HepG2 (cell line): ENCODE measurements around the gene CLDN10. TPM values are rescaled to one million over a fixed set of nuclear protein-coding genes. Genes with fewer than 3 reads are reported as not detected.

Experiments
- ATAC-seq: fragments of 200-7000 bp; cut with Tn5 transposase; 3 replicates; pipeline ENCODE4 v1.9.1; 2020; ENCODE audit warnings: mild to moderate bottlenecking, moderate library complexity
- BruUV-seq: library from RNA; stranded (reverse); fragments of 400-500 nt; replicated peaks from 2 replicates; lab custom pipeline; 2021; lab: Mats Ljungman, UMichigan
- CTCF ChIA-PET: fragments of 300-600 bp; formaldehyde crosslinking; extraction: SDS; loops from one replicate; lab custom pipeline; 2021; ENCODE audit warnings: low total read pairs, inconsistent platforms, low intra/inter-chr PET ratio; lab: Yijun Ruan, JAX
- POLR2A ChIA-PET: fragments of 350-600 bp; sonication (Branson Sonifier 250); formaldehyde crosslinking; loops from one replicate; lab custom pipeline; 2020; ENCODE audit warnings: antibody characterized with exemption, inconsistent platforms; lab: Yijun Ruan, JAX
- DNase-seq: peaks from one replicate; pipeline ENCODE4 v3.0.0-alpha.2; 2015; ENCODE audit warnings: low spot score
- FAIRE-seq: peaks from 3 replicates; lab custom pipeline; 2011; peaks lifted over from hg19 to GRCh38; lab: Jason Lieb, UNC
- H2AFZ ChIP-seq: one replicate; pipeline ENCODE4 v1.6.1; 2011; ENCODE audit warnings: low read length, inconsistent platforms
- H3K27ac ChIP-seq: fragments of 300-600 bp; 3 replicates; pipeline ENCODE4 v1.8.0; 2011; ENCODE audit warnings: mixed run types, mild to moderate bottlenecking, mixed read lengths, low read length, inconsistent platforms; ENCODE audit not compliant: insufficient read depth; ENCODE audit errors: extremely low read length
- H3K27me3 ChIP-seq, 2 experiments: fragments of 200-600 bp in 1 of 2; 2 replicates in 1 of 2; 3 replicates in 1 of 2; pipeline versions ENCODE4 v1.6.0 to v1.8.0; 2011; ENCODE audit warnings: low read length in 2 of 2, mild to moderate bottlenecking in 2 of 2, moderate library complexity in 2 of 2, inconsistent platforms in 1 of 2; ENCODE audit not compliant: insufficient read depth in 2 of 2, control insufficient read depth in 1 of 2
- H3K36me3 ChIP-seq, 2 experiments: fragments of 200-600 bp in 1 of 2; replicated peaks in 1 of 2; 2 replicates in 1 of 2; 3 replicates in 1 of 2; pipeline versions ENCODE4 v1.5.1 to v1.8.0; 2011; ENCODE audit warnings: low read length in 2 of 2, inconsistent platforms in 1 of 2; ENCODE audit not compliant: insufficient read depth in 2 of 2, control insufficient read depth in 1 of 2
- H3K4me1 ChIP-seq: 2 replicates; pipeline ENCODE4 v1.5.1; 2012; ENCODE audit warnings: low read length, inconsistent platforms; ENCODE audit not compliant: insufficient read depth
- H3K4me2 ChIP-seq: 2 replicates; pipeline ENCODE4 v1.6.0; 2011; ENCODE audit warnings: low read depth, low read length, inconsistent platforms
- H3K4me3 ChIP-seq, 3 experiments: fragments of 200-600 bp in 1 of 3; sonication (generic), shearing (Covaris generic) in 1 of 3; replicated peaks in 1 of 3; 2 replicates each; pipeline ENCODE4 v1.5.1; 2011 to 2016; ENCODE audit warnings: low read length in 3 of 3, inconsistent platforms in 2 of 3, low read depth in 2 of 3, mild to moderate bottlenecking in 2 of 3, control low read depth in 1 of 3, mixed read lengths in 1 of 3; ENCODE audit not compliant: insufficient read depth in 1 of 3
- H3K79me2 ChIP-seq: one replicate; pipeline ENCODE4 v1.6.1; 2011; ENCODE audit warnings: low read length, inconsistent platforms; ENCODE audit not compliant: insufficient read depth
- H3K9ac ChIP-seq: 2 replicates; pipeline ENCODE4 v1.6.0; 2011; ENCODE audit warnings: mild to moderate bottlenecking, low read depth, low read length, inconsistent platforms; ENCODE audit not compliant: insufficient read depth
- H3K9me3 ChIP-seq: 2 replicates; pipeline ENCODE4 v1.5.1; 2012; ENCODE audit warnings: mild to moderate bottlenecking, low read length
- H4K20me1 ChIP-seq: 2 replicates; pipeline ENCODE4 v1.6.0; 2011; ENCODE audit warnings: inconsistent platforms, mild to moderate bottlenecking, low read length, moderate library complexity; ENCODE audit not compliant: insufficient read depth
- CREM ChIP-seq, 2 experiments: sonication (generic) in 1 of 2; formaldehyde crosslinking in 1 of 2; IDR thresholded peaks; 2 replicates each; pipeline versions ENCODE4 v1.4.0 to v1.6.1; 2016 to 2020; ENCODE audit warnings: antibody characterized with exemption in 1 of 2, mild to moderate bottlenecking in 1 of 2, missing genetic modification reagents in 1 of 2
- MLX ChIP-seq: IDR thresholded peaks from 2 replicates; pipeline ENCODE4 v1.6.1; 2016
- NFYC ChIP-seq: IDR thresholded peaks from 2 replicates; pipeline ENCODE4 v1.6.1; 2016; ENCODE audit warnings: missing genetic modification reagents, missing compliant biosample characterization
- NR3C1 ChIP-seq: sonication (generic); formaldehyde crosslinking; IDR thresholded peaks from 2 replicates; pipeline ENCODE4 v1.4.0; 2020; ENCODE audit warnings: missing genetic modification reagents
- POLR2A ChIP-seq, 2 experiments: IDR thresholded peaks; 2 replicates each; pipeline ENCODE4 v1.6.1; 2011; ENCODE audit warnings: low read depth in 2 of 2, low read length in 2 of 2, mild to moderate bottlenecking in 1 of 2, moderate library complexity in 1 of 2; ENCODE audit not compliant: insufficient read depth in 1 of 2
- STAT6 ChIP-seq: sonication (generic); formaldehyde crosslinking; IDR thresholded peaks from 2 replicates; pipeline ENCODE4 v1.4.0; 2020; ENCODE audit warnings: missing genetic modification reagents, mild to moderate bottlenecking, borderline replicate concordance
- TARDBP ChIP-seq: sonication (generic); formaldehyde crosslinking; IDR thresholded peaks from 2 replicates; pipeline ENCODE4 v1.8.0; 2022; ENCODE audit warnings: mild to moderate bottlenecking, missing genetic modification reagents
- WIZ ChIP-seq: sonication (generic); formaldehyde crosslinking; IDR thresholded peaks from 2 replicates; pipeline ENCODE4 v1.5.1; 2020; ENCODE audit warnings: mild to moderate bottlenecking, missing genetic modification reagents
- ZNF160 ChIP-seq: sonication (generic); formaldehyde crosslinking; IDR thresholded peaks from 2 replicates; pipeline ENCODE4 v1.8.0; 2022; ENCODE audit warnings: mild to moderate bottlenecking, inconsistent platforms, missing genetic modification reagents
- ZNF331 ChIP-seq: sonication (generic); formaldehyde crosslinking; IDR thresholded peaks from 2 replicates; pipeline ENCODE4 v1.4.0; 2020; ENCODE audit warnings: missing genetic modification reagents
- ZNF441 ChIP-seq: sonication (generic); formaldehyde crosslinking; IDR thresholded peaks from 2 replicates; pipeline ENCODE4 v1.7.0; 2021; ENCODE audit warnings: missing genetic modification reagents, borderline replicate concordance
- ZNF512 ChIP-seq: sonication (generic); formaldehyde crosslinking; IDR thresholded peaks from 2 replicates; pipeline ENCODE4 v1.4.0; 2020; ENCODE audit warnings: mild to moderate bottlenecking, missing genetic modification reagents
- ZNF577 ChIP-seq: sonication (generic); formaldehyde crosslinking; IDR thresholded peaks from 2 replicates; pipeline ENCODE4 v1.4.0; 2020; ENCODE audit warnings: mild to moderate bottlenecking, low read depth, missing genetic modification reagents, borderline replicate concordance
- ZNF597 ChIP-seq: sonication (generic); formaldehyde crosslinking; IDR thresholded peaks from 2 replicates; pipeline ENCODE4 v1.5.0; 2020; ENCODE audit warnings: missing genetic modification reagents
- ZNF710 ChIP-seq: sonication (generic); formaldehyde crosslinking; IDR thresholded peaks from 2 replicates; pipeline ENCODE4 v1.5.0; 2020; ENCODE audit warnings: mild to moderate bottlenecking, missing genetic modification reagents, borderline replicate concordance
- ZNF75D ChIP-seq: sonication (generic); formaldehyde crosslinking; IDR thresholded peaks from 2 replicates; pipeline ENCODE4 v1.8.1; 2023; ENCODE audit warnings: missing genetic modification reagents, mild to moderate bottlenecking, borderline replicate concordance
- WGBS: methylation state at CpG from one replicate; pipeline ENCODE4 v1.1.6; 2017; ENCODE audit warnings: low lambda C conversion rate; 5-methylcytosine and 5-hydroxymethylcytosine counted together
- in situ Hi-C: cut with HindIII; loops from 2 replicates; pipeline ENCODE4 v1.10.0; 2017; ENCODE audit warnings: low pct_unique_long_range_greater_than_20kb; ENCODE audit not compliant: extremely low pct_ligation_motif_present
- intact Hi-C: fragments of 100-400 bp; cut with micrococcal nuclease; formaldehyde crosslinking; loops from one replicate; pipeline ENCODE4 v1.10.0; 2022; ENCODE audit not compliant: unreplicated experiment
- polyA plus RNA-seq, 8 experiments: library from polyadenylated mRNA; depleted of rRNA in 3 of 8; stranded (reverse) in 7 of 8; unstranded in 1 of 8; fragments of >200 nt; fragmentation: Illumina TruSeq in 4 of 8; extraction: Trizol in 4 of 8; gene quantifications; 2 replicates each; pipeline versions ENCODE4 v1.2.1 to v1.2.3, GENCODE V29; 2011 to 2016; ENCODE audit warnings: low read depth in 4 of 8, missing spikeins in 1 of 8, mixed read lengths in 1 of 8; ENCODE audit not compliant: insufficient read depth in 1 of 8
- total RNA-seq, 5 experiments: library from RNA; depleted of rRNA; stranded (reverse); fragments of >200 nt; fragmentation: Illumina TruSeq; extraction: Trizol; gene quantifications; 2 replicates each; pipeline ENCODE4 v1.2.3, GENCODE V29; 2016; ENCODE audit warnings: low read depth in 1 of 5

CLDN10 gene
- total and polyA plus RNA-seq, 2 of the 13 experiments (the other 11 are each of a cell fraction or from before 2014, with no cell fraction given): not detected

- TF ChIP-seq ZNF710 (CRISPR knock-in tag): no peak
- TF ChIP-seq NR3C1 (CRISPR knock-in tag): no peak
Observed at GRCh38 chr13:95512424-95512823, 40.1 kb upstream of the CLDN10 start (continued).

GRCh38 chr13:95512957-95513356 lies 39.6 kb upstream of the CLDN10 start:
- H4K20me1 ChIP-seq: no peaks in the 10 kb centered on the region
- no peak overlapping the region for H2AFZ ChIP-seq
- H3K79me2 ChIP-seq: no peaks in the 10 kb centered on the region
- H3K9me3 ChIP-seq: no peaks in the 10 kb centered on the region
- H3K9ac ChIP-seq: no peak overlapping the region
- H3K4me2 ChIP-seq: no peak overlapping the region
- ATAC-seq (no peak), DNase-seq (no peak), FAIRE-seq (no peak)
- H3K27ac ChIP-seq: no peak overlapping the region
- no peaks in the 10 kb centered on the region for H3K27me3 ChIP-seq
- in situ Hi-C loops: no loop called here
- H3K36me3 ChIP-seq: no peaks in the 10 kb centered on the region
- no peak overlapping the region for H3K4me3 ChIP-seq
- POLR2A ChIA-PET: no interaction called here
- no TSS peak for BruUV-seq
- intact Hi-C loops: no loop called here
- WGBS: 100% methylated on average over 1 of the region's 1 CpG
- no peaks in the 10 kb centered on the region for H3K4me1 ChIP-seq
- CTCF ChIA-PET: no interaction called here
- TF ChIP-seq ZNF577 (no peak), ZNF160 (CRISPR knock-in tag) (no peak), CREM (IDR thresholded peaks at IDR 0.05) (no peak), CREM (CRISPR knock-in tag; IDR thresholded peaks at IDR 0.05) (no peak), ZNF597 (CRISPR knock-in tag) (no peak), ZNF512 (CRISPR knock-in tag) (no peak), NFYC (no peak), ZNF331 (CRISPR knock-in tag) (no peak), ZNF441 (CRISPR knock-in tag) (no peak), ZNF75D (CRISPR knock-in tag) (no peak), MLX (CRISPR knock-in tag) (no peak), STAT6 (no peak), TARDBP (CRISPR knock-in tag) (no peak), POLR2A (IDR thresholded peaks at IDR 0.05; ENCODE audit: insufficient read depth in 1 of 2, low read depth in 2 of 2, low read length in 2 of 2) (no peak), WIZ (CRISPR knock-in tag) (no peak)
